Stimulated activated CD4-positive, alpha-beta T cell treated with anti-CD3 and anti-CD28 coated beads, Interleukin-2, amount 100 ng/mL, for 4 hours (primary cell): ENCODE data around the gene WDR18.

Experiments
- DNase-seq: peaks from one replicate; pipeline ENCODE4 v3.0.0-alpha.2; 2020; ENCODE audit warnings: low read depth

Gene WDR18

GRCh38 chr19:984165-984967, at the start of gene WDR18:
Gene WDR18, plus strand, starts transcription at chr19:984345. Its CDS starts 9 bp downstream, at chr19:984354.
- peak; percentile 87 for DNase-seq

GRCh38 chr19:934865-935479, 49.2 kb upstream of the WDR18 start:
- no peak for DNase-seq

- DNase-seq: no peak
Observed at GRCh38 chr19:936175-936546, 48.0 kb upstream of the WDR18 start.

- peak; percentile 38 for DNase-seq
Observed at GRCh38 chr19:937259-937694, 46.9 kb upstream of the WDR18 start.

- no peak for DNase-seq
Observed at GRCh38 chr19:938233-938923, 45.8 kb upstream of the WDR18 start.

GRCh38 chr19:939439-939838, 44.7 kb upstream of the WDR18 start:
- DNase-seq: no peak

- no peak for DNase-seq
Observed at GRCh38 chr19:939922-940321, 44.2 kb upstream of the WDR18 start.

GRCh38 chr19:940591-941291, 43.4 kb upstream of the WDR18 start:
- peak; percentile 56 for DNase-seq

- no peak for DNase-seq
Observed at GRCh38 chr19:941292-942132, 42.6 kb upstream of the WDR18 start.

- no peak for DNase-seq
Observed at GRCh38 chr19:942133-942645, 42.0 kb upstream of the WDR18 start.

- DNase-seq: no peak
Observed at GRCh38 chr19:943551-944170, 40.5 kb upstream of the WDR18 start.

GRCh38 chr19:944171-944567, 40.0 kb upstream of the WDR18 start:
- no peak for DNase-seq

GRCh38 chr19:944663-945241, 39.4 kb upstream of the WDR18 start:
- no peak for DNase-seq

GRCh38 chr19:945401-946252, 38.5 kb upstream of the WDR18 start:
- no peak for DNase-seq

GRCh38 chr19:947090-947706, 36.9 kb upstream of the WDR18 start:
- DNase-seq: no peak

- no peak for DNase-seq
Observed at GRCh38 chr19:947707-948539, 36.2 kb upstream of the WDR18 start.

GRCh38 chr19:948842-949496, 35.2 kb upstream of the WDR18 start:
- DNase-seq: no peak
